NCI-H1436 treated with DMSO at 0.1 percent for 48 hours (cell line): ENCODE data around the gene BLNK.

ENCODE experiments used
- DNase-seq: peaks from one replicate; lab custom pipeline; 2025; lab: John Stamatoyannopoulos, UW

The BLNK gene

GRCh38 chr10:96261930-96262329 lies 9.4 kb downstream of the BLNK start:
- DNase-seq, result no peak

- DNase-seq, result no peak
Measured at GRCh38 chr10:96261132-96261531, 10.2 kb downstream of the BLNK start.

- no peak for DNase-seq
Measured at GRCh38 chr10:96260014-96260413, 11.4 kb downstream of the BLNK start.

GRCh38 chr10:96259150-96259549 lies 12.2 kb downstream of the BLNK start:
- no peak for DNase-seq

GRCh38 chr10:96257944-96258343 lies 13.4 kb downstream of the BLNK start:
- DNase-seq, result no peak

GRCh38 chr10:96255549-96256333 lies 15.6 kb downstream of the BLNK start:
- DNase-seq, result no peak

- no peak for DNase-seq
Measured at GRCh38 chr10:96254976-96255375, 16.4 kb downstream of the BLNK start.

- DNase-seq, result no peak
Measured at GRCh38 chr10:96252730-96253129, 18.6 kb downstream of the BLNK start.

GRCh38 chr10:96250349-96250748 lies 21.0 kb downstream of the BLNK start:
- DNase-seq, result no peak

GRCh38 chr10:96249264-96249663 lies 22.1 kb downstream of the BLNK start:
- DNase-seq, result no peak

- DNase-seq, result no peak
Measured at GRCh38 chr10:96244354-96244753, 27.0 kb downstream of the BLNK start.

- DNase-seq, result no peak
Measured at GRCh38 chr10:96243296-96243695, 28.1 kb downstream of the BLNK start.

- DNase-seq, result no peak
Measured at GRCh38 chr10:96242822-96243221, 28.5 kb downstream of the BLNK start.

- DNase-seq, result no peak
Measured at GRCh38 chr10:96238646-96239623, 32.4 kb downstream of the BLNK start.

- no peak for DNase-seq
Measured at GRCh38 chr10:96236876-96237275, 34.5 kb downstream of the BLNK start.

- DNase-seq, result no peak
Measured at GRCh38 chr10:96236090-96236478, 35.3 kb downstream of the BLNK start.

GRCh38 chr10:96235326-96236089 lies 35.9 kb downstream of the BLNK start:
- DNase-seq, result no peak

- no peak for DNase-seq
Measured at GRCh38 chr10:96233959-96234358, 37.4 kb downstream of the BLNK start.

GRCh38 chr10:96230527-96230926 lies 40.8 kb downstream of the BLNK start:
- DNase-seq, result no peak

- no peak for DNase-seq
Measured at GRCh38 chr10:96229568-96230030, 41.8 kb downstream of the BLNK start.

- DNase-seq, result no peak
Measured at GRCh38 chr10:96228408-96228994, 42.9 kb downstream of the BLNK start.

GRCh38 chr10:96227206-96227605 lies 44.2 kb downstream of the BLNK start:
- DNase-seq, result no peak
